Stimulated activated CD4-positive, alpha-beta T cell treated with anti-CD3 and anti-CD28 coated beads, TNF-alpha, amount 100 ng/mL, for 4 hours (primary cell): ENCODE data around the gene DLGAP1.

ENCODE experiments used
- DNase-seq, 3 experiments: peaks; one replicate each; pipeline ENCODE4 v3.0.0-alpha.2; 2020; ENCODE audit warnings: low read depth in 3 of 3

DLGAP1 gene

GRCh38 chr18:3867864-3868311 lies 587.2 kb downstream of the DLGAP1 start:
- DNase-seq = no peak

DNA sequence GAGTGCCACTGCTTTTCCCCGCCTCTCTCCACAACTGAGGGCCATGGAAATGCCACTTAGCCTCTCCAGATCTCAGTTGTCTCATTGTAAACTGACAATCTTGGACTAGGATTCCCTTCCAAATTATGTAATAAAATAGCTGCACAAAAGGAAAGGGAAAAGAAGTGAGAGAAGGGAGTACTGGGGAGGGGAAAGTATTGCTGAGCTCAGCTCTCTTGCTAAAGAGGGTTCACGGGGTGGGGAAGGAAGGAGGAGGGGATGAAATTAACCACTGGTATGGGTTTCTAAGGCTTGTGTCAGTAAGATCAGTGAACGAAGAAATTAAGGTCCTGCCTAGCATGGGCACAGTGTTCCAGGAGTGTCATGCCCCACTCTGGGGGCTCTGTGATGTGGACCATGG lies 587.9 kb downstream of the DLGAP1 start:
- DNase-seq = no peak

- no peak for DNase-seq
These were observed 590.3 kb downstream of the DLGAP1 start for GRCh38 chr18:3864669-3865298.

GRCh38 chr18:3863593-3863992 lies 591.5 kb downstream of the DLGAP1 start:
- DNase-seq = no peak

DNA sequence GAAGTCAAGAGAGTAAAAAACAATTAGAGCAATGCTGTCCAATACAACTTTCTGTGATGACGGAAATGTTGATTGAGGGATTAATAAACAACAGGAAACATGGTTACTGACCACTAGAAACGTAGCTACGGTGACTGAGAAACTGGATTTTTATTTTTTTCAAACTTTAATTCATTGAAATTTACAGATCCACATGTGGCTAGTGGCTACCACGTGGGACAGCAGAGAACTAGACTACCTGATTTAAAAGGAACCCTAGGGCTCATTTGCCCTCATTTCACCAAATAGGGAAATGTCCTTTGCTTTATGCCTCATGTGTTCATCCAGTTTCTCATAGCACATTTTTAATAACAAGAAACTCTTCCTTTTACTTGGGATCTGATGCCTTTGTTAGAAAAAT lies 592.1 kb downstream of the DLGAP1 start:
- DNase-seq = no peak

DNA sequence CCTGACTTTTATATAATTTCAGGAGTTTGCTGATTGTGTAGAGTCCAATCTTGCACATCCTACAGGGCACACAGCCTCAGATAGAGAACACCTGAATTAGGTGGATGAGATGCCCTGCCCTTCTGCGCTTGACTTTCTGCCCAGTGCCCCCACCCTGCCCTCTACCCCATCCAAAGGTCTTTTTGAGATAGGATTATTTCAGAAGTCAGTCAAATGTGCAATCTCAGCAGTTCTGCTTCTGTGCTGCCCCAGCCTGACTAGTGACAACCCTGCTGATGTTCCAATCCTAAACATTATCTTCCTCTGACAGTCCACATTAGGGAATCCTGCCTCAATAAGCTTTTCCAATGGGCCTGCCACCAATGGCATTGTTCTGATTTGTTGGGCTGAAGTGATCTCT lies 593.6 kb downstream of the DLGAP1 start:
- no peak for DNase-seq

GRCh38 chr18:3857544-3857943 lies 597.6 kb downstream of the DLGAP1 start:
- no peak for DNase-seq

- no peak for DNase-seq
These were observed 599.1 kb downstream of the DLGAP1 start for GRCh38 chr18:3855966-3856365.

GRCh38 chr18:3852321-3852720 lies 602.8 kb downstream of the DLGAP1 start:
- no peak for DNase-seq

DNA sequence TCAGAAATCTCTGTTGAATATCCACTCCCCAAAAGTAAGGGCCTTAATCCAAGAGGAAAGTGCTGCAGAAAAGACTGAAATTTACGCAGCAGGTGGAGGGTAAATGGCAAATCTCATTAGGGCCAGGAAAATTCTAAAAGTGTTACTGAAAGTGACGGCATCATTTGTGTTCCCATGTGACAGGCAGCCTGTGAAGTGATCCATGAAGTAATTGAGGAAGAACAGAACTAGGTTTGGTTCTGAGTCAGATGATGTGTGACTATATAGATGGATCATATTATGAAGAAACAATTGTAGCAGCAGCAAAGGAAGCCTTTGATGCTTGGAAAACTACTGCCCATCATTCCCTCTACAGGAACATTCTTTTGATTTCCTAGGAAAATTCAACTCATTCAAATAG lies 603.9 kb downstream of the DLGAP1 start:
- DNase-seq = no peak

GRCh38 chr18:3848316-3848715 lies 606.8 kb downstream of the DLGAP1 start:
- DNase-seq = no peak

- DNase-seq = no peak
These were observed 609.9 kb downstream of the DLGAP1 start for GRCh38 chr18:3845161-3845560.

- no peak for DNase-seq
These were observed 612.3 kb downstream of the DLGAP1 start for GRCh38 chr18:3842844-3843243.

GRCh38 chr18:3840766-3841165 lies 614.3 kb downstream of the DLGAP1 start:
- no peak for DNase-seq

DNA sequence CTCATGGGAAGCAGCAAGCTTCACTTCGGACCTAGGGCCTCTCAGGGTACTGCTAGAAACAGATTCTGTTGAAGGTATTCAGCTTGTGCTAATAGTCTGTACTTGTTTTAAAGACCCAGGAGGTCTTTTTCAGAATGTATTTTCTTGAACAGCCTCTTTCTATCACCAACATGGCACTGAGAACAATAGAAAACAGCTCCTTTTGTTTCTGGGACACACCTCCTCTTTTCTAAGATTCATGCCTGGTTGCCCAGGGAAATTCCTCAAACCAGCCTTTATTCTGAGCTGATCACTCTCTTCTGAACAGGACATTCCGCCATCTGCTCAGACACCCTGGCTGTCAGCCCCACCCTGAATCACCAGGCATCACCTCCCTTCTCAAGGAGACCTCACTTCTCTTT lies 615.5 kb downstream of the DLGAP1 start:
- DNase-seq = no peak

DNA sequence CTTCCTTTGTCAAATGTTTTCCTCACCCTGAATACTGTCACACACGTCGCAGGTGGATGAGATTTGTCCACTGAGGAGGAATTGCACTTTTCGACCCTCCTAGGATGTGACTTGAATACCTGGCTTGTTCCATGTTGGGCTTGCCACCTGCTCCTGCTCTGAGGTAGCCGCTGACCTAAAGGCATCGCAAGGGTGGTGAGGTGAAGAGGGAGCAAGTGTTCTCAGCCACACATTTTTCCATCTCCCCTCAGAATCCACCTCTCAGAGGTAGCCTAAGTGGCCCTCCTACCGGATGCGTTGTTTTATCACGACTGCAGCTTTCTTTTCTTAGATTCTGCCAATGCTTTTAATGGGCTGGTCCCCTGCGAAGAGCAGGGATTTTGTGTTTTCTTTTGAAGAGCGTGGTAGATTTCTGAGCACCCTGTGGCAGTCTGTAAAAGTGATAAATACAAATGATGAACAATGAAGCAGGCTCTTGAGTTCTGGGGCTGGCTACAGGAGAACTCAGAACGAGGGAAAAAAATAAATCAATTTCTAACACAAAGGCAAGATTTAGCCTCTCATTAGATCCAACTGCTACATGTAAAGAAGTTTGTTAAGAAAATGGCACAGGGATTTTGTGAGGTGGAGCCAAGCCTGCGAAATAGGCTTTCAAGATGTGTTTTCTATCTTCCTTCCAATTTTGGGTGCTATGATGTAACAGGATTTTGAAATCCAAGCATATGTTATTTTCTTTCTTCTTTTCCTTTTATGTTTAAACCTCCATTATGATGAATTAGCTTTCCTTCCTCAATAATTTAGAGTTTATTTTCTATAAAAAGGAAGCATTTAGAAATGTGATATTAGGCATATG lies 618.4 kb downstream of the DLGAP1 start:
- no peak for DNase-seq

DNA sequence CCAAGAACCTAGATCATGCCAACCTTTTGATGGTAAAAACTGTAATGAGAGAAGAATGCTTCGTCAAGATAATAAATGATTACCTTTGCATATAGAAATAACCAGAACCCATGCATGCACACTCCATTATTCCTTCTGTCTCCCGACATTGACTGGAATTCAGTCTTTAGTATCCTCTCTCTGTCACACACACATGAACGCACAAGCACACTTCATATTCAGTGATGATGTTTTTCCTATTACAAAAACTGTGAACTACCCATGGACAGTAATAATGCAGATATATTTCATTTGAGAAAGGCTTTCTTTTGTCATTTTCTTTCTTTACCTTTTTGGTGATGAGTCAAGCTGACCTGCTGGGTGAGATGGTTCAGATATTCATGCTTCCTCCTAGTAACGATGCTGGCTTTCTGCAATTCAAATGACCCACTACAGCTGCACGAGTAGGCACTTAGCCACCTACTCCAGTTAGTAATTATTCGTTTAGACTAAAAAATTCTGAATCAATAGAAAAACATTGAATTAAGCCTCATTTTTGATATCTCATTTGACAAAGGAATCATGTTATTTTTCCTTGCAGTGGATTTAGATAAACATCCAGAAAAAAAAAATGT lies 623.0 kb downstream of the DLGAP1 start:
- DNase-seq = no peak

GRCh38 chr18:3830604-3831003 lies 624.5 kb downstream of the DLGAP1 start:
- no peak for DNase-seq

DNA sequence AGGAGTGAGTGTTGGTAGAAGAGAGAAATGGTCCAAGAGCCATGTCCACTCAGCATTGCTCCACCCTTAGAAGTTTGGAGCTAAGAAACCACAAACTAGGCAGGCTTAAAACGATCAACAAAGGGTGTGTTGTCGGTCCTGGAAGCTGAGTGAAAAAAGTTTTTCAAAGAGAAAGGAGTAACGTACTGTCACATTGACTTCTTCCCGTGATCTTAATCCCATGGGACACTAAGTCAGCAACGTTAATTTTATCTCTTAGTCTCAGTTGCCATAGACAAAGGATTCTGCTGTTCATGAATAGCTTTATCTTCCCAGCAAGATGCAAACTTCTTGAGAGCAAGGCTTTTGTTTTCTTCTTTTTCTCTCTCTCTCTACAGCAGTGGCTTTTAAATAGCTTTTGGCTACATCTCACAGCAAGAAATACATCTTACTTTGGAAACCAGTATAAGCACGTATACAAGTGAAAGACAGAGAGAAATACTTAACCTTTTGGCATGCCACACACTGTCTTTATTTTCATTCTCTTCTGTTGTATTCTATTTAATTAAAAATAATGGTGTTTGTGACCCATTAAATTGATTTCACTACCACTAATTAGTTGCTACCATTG lies 627.8 kb downstream of the DLGAP1 start:
- DNase-seq = no peak

- no peak for DNase-seq
These were observed 629.1 kb downstream of the DLGAP1 start for GRCh38 chr18:3826021-3826420.

GRCh38 chr18:3824101-3824500 lies 631.0 kb downstream of the DLGAP1 start:
- DNase-seq = no peak

- no peak for DNase-seq
These were observed 632.0 kb downstream of the DLGAP1 start for GRCh38 chr18:3823073-3823472.
